Body of pancreas (tissue), 4 donors: Measurements from ENCODE around the gene TBX10. TPM values are rescaled to one million over a fixed set of nuclear protein-coding genes. Genes with fewer than 3 reads are reported as not detected.

Source experiments
- ATAC-seq: fragments of 150-250 bp; one replicate; pipeline ENCODE4 v1.9.1; 2016
- DNase-seq, 4 donors: peaks; one replicate each; pipeline ENCODE4 v3.0.0-alpha.2; 2019
- H3K27ac ChIP-seq, 4 donors: fragments of 200-600 bp; sonication (generic); 1 replicate in 3 of 4; 2 replicates in 1 of 4; pipeline versions ENCODE4 v1.5.1 to v1.6.1; 2016 to 2019; ENCODE audit warnings: mild to moderate bottlenecking in 1 of 4, mixed read lengths in 1 of 4, moderate library complexity in 1 of 4
- H3K27me3 ChIP-seq, 2 donors: fragments of 200-600 bp; sonication (generic); one replicate each; pipeline ENCODE4 v1.6.0; 2016; ENCODE audit warnings: mild to moderate bottlenecking in 1 of 2
- H3K36me3 ChIP-seq, 2 donors: fragments of 200-600 bp; sonication (generic); replicated peaks in 1 of 2; 2 replicates each; pipeline ENCODE4 v1.5.1; 2016; ENCODE audit warnings: low read depth in 2 of 2; ENCODE audit not compliant: insufficient read depth in 1 of 2
- H3K4me1 ChIP-seq: fragments of 200-600 bp; sonication (generic); one replicate; pipeline ENCODE4 v1.6.0; 2016
- H3K4me3 ChIP-seq, 2 donors: fragments of 200-600 bp; sonication (generic); 1 replicate in 1 of 2; 2 replicates in 1 of 2; pipeline ENCODE4 v1.5.1; 2016 to 2019
- H3K9me3 ChIP-seq, 3 donors: fragments of 200-600 bp; sonication (generic); 1 replicate in 2 of 3; 2 replicates in 1 of 3; pipeline ENCODE4 v1.5.1; 2016
- CTCF ChIP-seq, 7 experiments: fragments of 450-650 bp in 4 of 7; fragments of 200-600 bp in 3 of 7; sonication (generic) in 3 of 7; IDR thresholded peaks; one replicate each; pipeline ENCODE4 v1.5.1; 2016 to 2019; ENCODE audit warnings: antibody characterized with exemption in 7 of 7
- POLR2A ChIP-seq, 3 donors: fragments of 450-650 bp; IDR thresholded peaks; one replicate each; pipeline ENCODE4 v1.6.1; 2016; ENCODE audit warnings: antibody characterized with exemption in 3 of 3, mild to moderate bottlenecking in 2 of 3
- WGBS, 2 donors: methylation state at CpG; one replicate each; pipeline ENCODE4 v1.1.5; 2017; 5-methylcytosine and 5-hydroxymethylcytosine counted together
- intact Hi-C: fragments of 100-400 bp; cut with DNase I; formaldehyde crosslinking; loops from one replicate; pipeline ENCODE4 v1.15.1; 2023
- total RNA-seq, 2 donors: library from RNA; depleted of rRNA; stranded (reverse); fragments of >200 nt; gene quantifications; one replicate each; pipeline ENCODE4 v1.1.0, GENCODE V29; 2016

TBX10 gene
- total RNA-seq, 2 donors from 2014 or later: not detected

- WGBS, 2 donors: 68 to 72% methylated on average over 18 to 20 of the region's 20 CpGs
- DNase-seq (no peak), ATAC-seq (no peak)
- no peak overlapping the region for H3K27ac ChIP-seq
- no peaks in the 10 kb centered on the region for H3K4me1 ChIP-seq
- no peaks in the 10 kb centered on the region for H3K9me3 ChIP-seq
- H3K36me3 ChIP-seq: no peaks in the 10 kb centered on the region
- TF ChIP-seq CTCF (IDR thresholded peaks at IDR 0.05) (no peak), POLR2A (IDR thresholded peaks at IDR 0.05) (no peak)
- no peaks in the 10 kb centered on the region for H3K27me3 ChIP-seq
- intact Hi-C loops: loop anchor here (10.0 kb wide), 1 partner anchor 48 kb away; no protein-coding TSS in a partner anchor
- no peak overlapping the region for H3K4me3 ChIP-seq
These were observed 27.3 kb upstream of the TBX10 start for GRCh38 chr11:67666676-67667489.

- intact Hi-C loops: loop anchor here (10.0 kb wide), 1 partner anchor 49 kb away; no protein-coding TSS in a partner anchor
- no peak for DNase-seq
- TF ChIP-seq CTCF (IDR thresholded peaks at IDR 0.05) (no peak), POLR2A (IDR thresholded peaks at IDR 0.05) (no peak)
- no peak overlapping the region for H3K27ac ChIP-seq
- no peaks in the 10 kb centered on the region for H3K27me3 ChIP-seq
- no peaks in the 10 kb centered on the region for H3K4me1 ChIP-seq
- ATAC-seq: no peak
- H3K36me3 ChIP-seq: no peaks in the 10 kb centered on the region
- H3K4me3 ChIP-seq: no peak overlapping the region
- WGBS, 2 donors: 82 to 93% methylated on average over 6 to 11 of the region's 11 CpGs
- no peaks in the 10 kb centered on the region for H3K9me3 ChIP-seq
These were observed 26.7 kb upstream of the TBX10 start for GRCh38 chr11:67666303-67666645.

- no peaks in the 10 kb centered on the region for H3K4me1 ChIP-seq
- ATAC-seq: peak; percentile 74
- no peaks in the 10 kb centered on the region for H3K36me3 ChIP-seq
- TF ChIP-seq POLR2A (IDR thresholded peaks at IDR 0.05): no peak
- TF ChIP-seq CTCF (IDR thresholded peaks at IDR 0.05): peak in 6 of 7 experiments; percentile 14 to 55 (median 50)
- H3K27ac ChIP-seq: no peak overlapping the region
- peak; percentile 48 to 62 (median 55) for DNase-seq
- H3K4me3 ChIP-seq: no peak overlapping the region
- 50 to 53% methylated on average over 8 to 24 of the region's 24 CpGs for WGBS, 2 donors
- intact Hi-C loops: loop anchor here (10.0 kb wide), 1 partner anchor 49 kb away; no protein-coding TSS in a partner anchor
- no peaks in the 10 kb centered on the region for H3K9me3 ChIP-seq
- H3K27me3 ChIP-seq: no peaks in the 10 kb centered on the region
These were observed 26.2 kb upstream of the TBX10 start for GRCh38 chr11:67665541-67666302.

- H3K4me3 ChIP-seq: no peak overlapping the region
- ATAC-seq: no peak
- intact Hi-C loops: loop anchor here (10.0 kb wide), 1 partner anchor 50 kb away; no protein-coding TSS in a partner anchor
- no peaks in the 10 kb centered on the region for H3K27me3 ChIP-seq
- WGBS, 2 donors: 64 to 76% methylated on average over 17 to 31 of the region's 33 CpGs
- no peaks in the 10 kb centered on the region for H3K9me3 ChIP-seq
- no peak overlapping the region for H3K27ac ChIP-seq
- TF ChIP-seq CTCF (IDR thresholded peaks at IDR 0.05): no peak
- TF ChIP-seq POLR2A (IDR thresholded peaks at IDR 0.05): no peak
- peak in 1 of 4 donors; percentile 10 for DNase-seq
- no peaks in the 10 kb centered on the region for H3K36me3 ChIP-seq
- H3K4me1 ChIP-seq: no peaks in the 10 kb centered on the region
These were observed 25.4 kb upstream of the TBX10 start for GRCh38 chr11:67664696-67665540.
